ENCODE measurements around the gene APBA1. TPM values are rescaled to one million over a fixed set of nuclear protein-coding genes. Genes with fewer than 3 reads are reported as not detected.

Gene APBA1
- total and polyA plus RNA-seq, 10 donors, result 0.41 to 28.2 (median 13.8) TPM

DNA sequence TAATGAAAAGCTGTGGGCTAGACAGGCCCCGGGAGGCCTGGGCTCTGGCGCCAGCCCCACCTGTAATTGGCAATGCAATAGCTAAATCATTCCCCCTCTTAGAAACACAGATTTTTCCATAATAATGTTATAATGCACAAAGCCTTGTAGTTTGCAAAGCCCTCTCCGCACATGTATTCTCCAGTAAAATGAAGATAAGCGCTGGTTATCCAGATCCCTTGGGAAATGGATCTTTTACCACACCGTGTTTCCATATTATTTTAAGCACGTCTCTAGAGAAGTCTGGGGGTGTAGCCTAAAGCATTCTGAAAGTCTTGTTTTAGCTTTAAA lies 1.1 kb upstream of the APBA1 start:
- DNase-seq, result no peak
- no peaks in the 10 kb centered on the region for H3K36me3 ChIP-seq
- TF ChIP-seq POLR2AphosphoS5 (IDR thresholded peaks at IDR 0.05) (no peak), POLR2A (IDR thresholded peaks at IDR 0.05) (no peak)
- TF ChIP-seq, protein P1, sequence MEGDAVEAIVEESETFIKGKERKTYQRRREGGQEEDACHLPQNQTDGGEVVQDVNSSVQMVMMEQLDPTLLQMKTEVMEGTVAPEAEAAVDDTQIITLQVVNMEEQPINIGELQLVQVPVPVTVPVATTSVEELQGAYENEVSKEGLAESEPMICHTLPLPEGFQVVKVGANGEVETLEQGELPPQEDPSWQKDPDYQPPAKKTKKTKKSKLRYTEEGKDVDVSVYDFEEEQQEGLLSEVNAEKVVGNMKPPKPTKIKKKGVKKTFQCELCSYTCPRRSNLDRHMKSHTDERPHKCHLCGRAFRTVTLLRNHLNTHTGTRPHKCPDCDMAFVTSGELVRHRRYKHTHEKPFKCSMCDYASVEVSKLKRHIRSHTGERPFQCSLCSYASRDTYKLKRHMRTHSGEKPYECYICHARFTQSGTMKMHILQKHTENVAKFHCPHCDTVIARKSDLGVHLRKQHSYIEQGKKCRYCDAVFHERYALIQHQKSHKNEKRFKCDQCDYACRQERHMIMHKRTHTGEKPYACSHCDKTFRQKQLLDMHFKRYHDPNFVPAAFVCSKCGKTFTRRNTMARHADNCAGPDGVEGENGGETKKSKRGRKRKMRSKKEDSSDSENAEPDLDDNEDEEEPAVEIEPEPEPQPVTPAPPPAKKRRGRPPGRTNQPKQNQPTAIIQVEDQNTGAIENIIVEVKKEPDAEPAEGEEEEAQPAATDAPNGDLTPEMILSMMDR (IDR thresholded peaks at IDR 0.05 in 8 of 11, conservative IDR thresholded peaks at IDR 0.05 in 3 of 11), result no peak
- H3K27me3 ChIP-seq (replicated peaks in 1 of 7), result peaks cover 0 to 45% (median 5%) of the 10 kb centered on the region in 7 donors
- intact Hi-C loops (cut with DNase I; ENCODE audit: low total_unique reads), result no loop called here
- WGBS, 5 donors, result 51 to 61% (median 58%) methylated on average over 6 of the region's 6 CpGs
- H3K9me3 ChIP-seq, result no peaks in the 10 kb centered on the region
- peak overlapping the region; percentile 55 to 91 (median 70) for H3K4me3 ChIP-seq
- H3K27ac ChIP-seq, result peak overlapping the region; percentile 51 to 86 (median 82)
- H3K4me1 ChIP-seq, result peaks cover 0 to 37% (median 22%) of the 10 kb centered on the region in 6 donors

DNA sequence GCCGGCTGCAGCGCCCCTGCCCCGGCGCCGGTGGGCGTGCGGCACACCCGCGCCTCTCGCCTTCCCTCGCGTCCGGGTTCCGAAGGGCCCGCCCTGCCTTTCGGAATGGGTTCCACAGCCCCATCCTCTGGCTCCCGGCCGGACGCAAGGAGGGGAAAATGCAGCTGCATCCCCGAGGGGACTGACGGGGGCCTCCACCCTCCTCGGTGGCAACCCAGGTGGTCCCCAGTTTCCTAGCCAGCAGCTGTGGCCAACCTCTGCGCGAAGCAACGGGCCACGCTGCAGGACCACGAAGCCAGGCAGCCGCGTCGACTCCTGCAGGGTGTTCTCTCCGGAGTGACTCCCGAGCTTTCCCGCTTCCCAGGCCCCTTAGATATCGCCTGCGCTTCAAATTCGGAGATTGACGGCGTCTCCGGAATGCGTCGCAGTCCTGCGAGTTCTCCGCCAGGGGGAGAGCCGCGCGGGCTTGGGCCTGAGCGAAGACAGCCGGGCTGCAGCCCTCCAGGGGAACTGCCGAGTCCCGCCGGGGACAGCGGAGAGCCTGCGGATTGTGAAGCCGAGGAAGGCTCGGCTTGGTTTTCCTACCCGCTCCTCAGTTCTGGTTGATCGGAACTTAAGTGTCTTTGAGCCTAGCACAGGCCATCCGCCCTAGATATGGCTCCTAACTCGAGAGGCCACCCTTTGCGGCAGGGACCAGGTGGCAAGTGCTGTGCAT lies 582 bp upstream of the APBA1 start:
- DNase-seq, result peak; percentile 93
- intact Hi-C loops (cut with DNase I; ENCODE audit: low total_unique reads), result no loop called here
- no peak for TF ChIP-seq POLR2A (IDR thresholded peaks at IDR 0.05)
- TF ChIP-seq, protein P1 (IDR thresholded peaks at IDR 0.05 in 8 of 11, conservative IDR thresholded peaks at IDR 0.05 in 3 of 11), result peak; percentile 57 to 92 (median 82)
- peak in 2 of 3 donors; percentile 67 to 74 for TF ChIP-seq POLR2AphosphoS5 (IDR thresholded peaks at IDR 0.05)
- WGBS, 5 donors, result 1 to 2% (median 1%) methylated on average over 13 to 60 of the region's 60 CpGs
- Histone ChIP-seq H3K9me3 (no peaks in the 10 kb centered on the region), H3K4me1 (peaks cover 0 to 37% (median 22%) of the 10 kb centered on the region in 6 donors), H3K27me3 (replicated peaks in 1 of 7) (peaks cover 0 to 48% (median 5%) of the 10 kb centered on the region in 7 donors), H3K27ac (peak overlapping the region; percentile 51 to 86 (median 82)), H3K36me3 (no peaks in the 10 kb centered on the region), H3K4me3 (peak overlapping the region; percentile 55 to 91 (median 70))

DNA sequence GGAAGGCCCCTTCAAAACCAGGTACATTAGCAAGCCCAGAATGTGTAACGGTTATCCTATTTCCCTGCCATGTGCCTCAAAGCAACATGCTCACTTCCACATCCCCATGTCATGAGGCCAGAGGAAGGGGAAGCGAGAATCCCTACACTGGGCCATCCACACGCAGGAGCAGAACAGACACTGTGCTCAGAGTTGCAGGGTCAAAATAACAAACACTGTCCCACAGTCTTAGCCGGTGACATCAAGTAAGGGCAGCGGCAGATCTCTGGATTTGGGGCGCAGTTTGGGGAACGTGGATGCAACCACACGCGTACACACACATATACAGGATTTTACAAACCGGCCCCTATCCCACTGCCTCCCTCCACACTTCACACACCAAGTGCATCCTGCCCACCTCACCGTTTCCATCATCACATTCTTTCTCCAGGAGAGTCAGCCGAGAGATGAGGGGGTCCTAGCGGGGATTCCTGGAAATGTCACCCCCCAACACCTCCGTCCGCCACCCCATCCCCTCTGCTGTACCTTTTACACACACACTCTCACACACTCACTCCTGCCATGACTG lies 776 bp downstream of the APBA1 start:
- TF ChIP-seq, protein P1 (IDR thresholded peaks at IDR 0.05 in 8 of 11, conservative IDR thresholded peaks at IDR 0.05 in 3 of 11), result no peak
- peak in 2 of 3 donors; percentile 40 to 74 for TF ChIP-seq POLR2AphosphoS5 (IDR thresholded peaks at IDR 0.05)
- Histone ChIP-seq H3K27me3 (replicated peaks in 1 of 7) (peaks cover 0 to 45% (median 5%) of the 10 kb centered on the region in 7 donors), H3K4me3 (peak overlapping the region; percentile 55 to 91 (median 70)), H3K36me3 (no peaks in the 10 kb centered on the region), H3K4me1 (peaks cover 0 to 37% (median 22%) of the 10 kb centered on the region in 6 donors), H3K9me3 (no peaks in the 10 kb centered on the region), H3K27ac (peak overlapping the region; percentile 63 to 86 (median 82))
- intact Hi-C loops (cut with DNase I; ENCODE audit: low total_unique reads), result no loop called here
- WGBS, 5 donors, result 37 to 52% (median 46%) methylated on average over 15 of the region's 15 CpGs
- DNase-seq, result no peak

DNA sequence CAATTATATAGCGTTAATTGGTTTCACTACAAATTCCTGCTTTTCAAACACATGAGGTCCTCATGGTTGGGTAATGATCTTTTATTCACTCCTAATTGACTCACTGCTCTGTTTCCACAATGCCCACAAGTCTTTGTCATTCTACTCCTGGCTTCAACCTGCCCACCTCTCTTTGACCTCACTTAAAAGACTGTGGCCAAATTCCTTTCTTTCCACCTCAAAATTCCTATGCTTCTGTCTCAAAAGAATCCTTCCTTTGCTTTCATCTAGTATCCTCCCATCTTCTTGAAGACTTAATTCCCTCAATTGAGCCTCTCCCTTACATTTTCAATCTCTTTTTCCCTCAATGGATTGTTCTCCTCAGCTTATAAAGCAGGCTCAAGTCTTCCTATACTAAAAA lies 4.9 kb downstream of the APBA1 start:
- WGBS, 5 donors, result 89 to 100% (median 100%) methylated on average over 1 of the region's 1 CpG
- intact Hi-C loops (cut with DNase I; ENCODE audit: low total_unique reads), result no loop called here
- Histone ChIP-seq H3K36me3 (no peaks in the 10 kb centered on the region), H3K4me1 (peaks cover 0 to 30% (median 11%) of the 10 kb centered on the region in 6 donors), H3K27ac (no peak overlapping the region), H3K4me3 (no peak overlapping the region), H3K27me3 (replicated peaks in 1 of 7) (peaks cover 0 to 27% (median 5%) of the 10 kb centered on the region in 7 donors), H3K9me3 (no peaks in the 10 kb centered on the region)
- DNase-seq, result no peak
- no peak for TF ChIP-seq POLR2A (IDR thresholded peaks at IDR 0.05)
- no peak for TF ChIP-seq POLR2AphosphoS5 (IDR thresholded peaks at IDR 0.05)
- TF ChIP-seq, protein P1 (IDR thresholded peaks at IDR 0.05 in 8 of 11, conservative IDR thresholded peaks at IDR 0.05 in 3 of 11), result no peak

All from spleen (tissue), 11 donors.